T-cell (primary cell): ENCODE results near the gene LRRK1. TPM values are rescaled to one million over a fixed set of nuclear protein-coding genes. Genes with fewer than 3 reads are reported as not detected.

Experiments used
- ATAC-seq, 4 experiments: fragments of 200-7000 bp in 3 of 4; fragments of 150-1000 bp in 1 of 4; cut with Tn5 transposase; replicated peaks in 1 of 4; 1 replicate in 3 of 4; 2 replicates in 1 of 4; pipeline ENCODE4 v1.10.0; 2021; ENCODE audit warnings: moderate library complexity in 3 of 4, mild to moderate bottlenecking in 2 of 4, moderate number of reproducible peaks in 1 of 4
- CTCF ChIA-PET, 2 donors: fragments of 300-600 bp; sonication (Branson Sonifier 250); formaldehyde crosslinking; loops; one replicate each; lab custom pipeline; 2022; ENCODE audit warnings: antibody characterized with exemption in 2 of 2; lab: Charles Lee
- POLR2A ChIA-PET, 2 donors: fragments of 300-600 bp; sonication (Branson Sonifier 250); formaldehyde crosslinking; loops; one replicate each; lab custom pipeline; 2022; ENCODE audit warnings: antibody characterized with exemption in 2 of 2; lab: Charles Lee
- DNase-seq, 35 experiments: peaks; one replicate each; pipeline versions ENCODE4 v3.0.0 to v3.0.0-alpha.2; 2013 to 2023
- H3K27ac ChIP-seq: one replicate; pipeline ENCODE4 v1.5.1; 2013; ENCODE audit warnings: low read length
- H3K27me3 ChIP-seq, 2 experiments: replicated peaks in 1 of 2; 1 replicate in 1 of 2; 2 replicates in 1 of 2; pipeline versions ENCODE4 v1.6.1 to v1.7.0; 2013; ENCODE audit warnings: low read length in 1 of 2, mixed read lengths in 1 of 2; ENCODE audit not compliant: control insufficient read depth in 2 of 2, insufficient read depth in 2 of 2; ENCODE audit errors: extremely low read depth in 1 of 2
- H3K36me3 ChIP-seq, 2 donors: 1 replicate in 1 of 2; 2 replicates in 1 of 2; pipeline versions ENCODE4 v1.6.1 to v1.7.0; 2013; ENCODE audit warnings: low read length in 1 of 2; ENCODE audit not compliant: control insufficient read depth in 2 of 2, insufficient read depth in 1 of 2; ENCODE audit errors: extremely low read depth in 1 of 2
- H3K4me1 ChIP-seq, 2 experiments: 1 replicate in 1 of 2; 2 replicates in 1 of 2; pipeline versions ENCODE4 v1.6.1 to v1.7.0; 2013; ENCODE audit warnings: low read length in 2 of 2, mixed read lengths in 1 of 2; ENCODE audit not compliant: insufficient read depth in 2 of 2, control insufficient read depth in 1 of 2; ENCODE audit errors: extremely low read depth in 1 of 2
- H3K4me3 ChIP-seq, 2 donors: 1 replicate in 1 of 2; 2 replicates in 1 of 2; pipeline versions ENCODE4 v1.5.1 to v1.7.0; 2013; ENCODE audit warnings: mild to moderate bottlenecking in 2 of 2, low read length in 1 of 2, moderate library complexity in 1 of 2; ENCODE audit not compliant: control insufficient read depth in 1 of 2; ENCODE audit errors: extremely low read depth in 1 of 2
- H3K9me3 ChIP-seq: 2 replicates; pipeline ENCODE4 v1.7.0; 2013
- H3K27ac Mint-ChIP-seq, 2 donors: one replicate each; pipeline ENCODE4 v1.8.0; 2020 to 2021; ENCODE audit warnings: mild to moderate bottlenecking in 2 of 2, mixed read lengths in 2 of 2
- H3K27me3 Mint-ChIP-seq, 2 donors: one replicate each; pipeline ENCODE4 v1.8.0; 2021 to 2022; ENCODE audit warnings: mixed read lengths in 2 of 2
- H3K36me3 Mint-ChIP-seq: one replicate; pipeline ENCODE4 v1.8.0; 2021; ENCODE audit warnings: mixed read lengths
- H3K4me1 Mint-ChIP-seq, 3 donors: one replicate each; pipeline ENCODE4 v1.8.0; 2020 to 2022; ENCODE audit warnings: mixed read lengths in 3 of 3, mild to moderate bottlenecking in 1 of 3
- H3K4me3 Mint-ChIP-seq, 3 donors: one replicate each; pipeline ENCODE4 v1.8.0; 2020 to 2022; ENCODE audit warnings: mild to moderate bottlenecking in 3 of 3, mixed read lengths in 3 of 3, moderate library complexity in 3 of 3
- H3K9me3 Mint-ChIP-seq, 3 donors: one replicate each; pipeline ENCODE4 v1.8.0; 2020 to 2022; ENCODE audit warnings: mixed read lengths in 3 of 3
- WGBS: methylation state at CpG from one replicate; pipeline ENCODE4 v1.1.5; 2013; ENCODE audit warnings: missing lambda C conversion rate; ENCODE audit not compliant: insufficient coverage; 5-methylcytosine and 5-hydroxymethylcytosine counted together
- total RNA-seq, 35 experiments: library from RNA in 6 of 35; stranded (reverse) in 6 of 35; fragments of 120-200 nt in 1 of 35; gene quantifications; one replicate each; pipeline versions ENCODE4 v1.2.1 to v1.2.4 and lab custom pipeline; 2013 to 2026

The LRRK1 gene
- total RNA-seq, 5 donors from 2014 or later (not counting 1 experiment from before 2014, with no cell fraction given), result 1.1 to 2.0 (median 1.7) TPM

DNA sequence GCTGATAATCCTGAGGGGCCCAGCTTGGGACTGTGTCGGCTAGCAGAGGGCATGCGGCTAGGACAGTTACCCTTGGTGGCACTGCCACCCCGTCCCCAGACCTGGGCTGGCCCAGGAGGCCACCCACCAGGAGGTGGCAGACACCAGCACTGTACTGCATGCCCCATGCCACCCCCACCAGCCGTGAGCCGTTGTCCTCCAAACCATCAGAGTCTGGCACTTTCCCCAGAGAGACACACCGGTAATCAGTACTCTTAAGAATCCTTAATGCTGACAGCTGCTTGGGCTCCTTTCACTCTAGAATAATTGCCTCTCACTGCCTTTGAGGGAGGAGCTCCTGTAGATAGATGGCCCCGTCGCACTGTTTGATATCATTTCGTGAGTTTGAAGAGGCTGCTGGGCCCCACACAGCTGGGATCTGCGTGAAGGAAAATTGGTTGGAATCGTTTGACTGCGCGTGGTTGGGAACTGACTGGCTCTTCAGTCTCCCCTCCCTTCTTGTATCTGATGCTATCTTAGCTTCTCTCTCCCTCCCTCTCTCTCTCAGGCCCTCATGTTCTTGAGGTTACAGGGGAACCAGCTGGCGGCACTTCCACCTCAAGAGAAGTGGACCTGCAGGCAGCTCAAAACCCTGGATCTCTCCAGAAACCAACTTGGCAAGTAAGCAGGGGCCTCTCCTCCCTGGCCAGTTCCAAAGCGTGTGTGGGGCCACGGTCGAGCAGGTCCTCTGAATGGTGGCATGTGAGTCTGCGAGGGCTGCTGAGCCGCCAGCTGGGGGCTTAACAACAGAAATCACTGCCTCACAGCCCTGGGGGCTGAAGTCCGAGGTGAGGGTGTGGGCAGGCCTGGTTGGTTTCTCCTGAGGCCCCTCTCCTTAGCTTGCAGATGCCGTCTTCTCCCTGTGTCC lies 94.9 kb downstream of the LRRK1 start:
- H3K36me3 Mint-ChIP-seq, result no peaks in the 10 kb centered on the region
- Histone ChIP-seq H3K4me3 (no peak overlapping the region), H3K9me3 (no peaks in the 10 kb centered on the region), H3K27me3 (peaks cover 0 to 26% of the 10 kb centered on the region in 2 experiments), H3K4me1 (peaks cover 0 to 5% of the 10 kb centered on the region in 2 experiments), H3K27ac (no peak overlapping the region), H3K36me3 (no peaks in the 10 kb centered on the region)
- no peaks in the 10 kb centered on the region for H3K9me3 Mint-ChIP-seq
- ATAC-seq (no peak), DNase-seq (peak in 2 of 35 experiments; percentile 3 to 17)
- H3K4me3 Mint-ChIP-seq, result no peak overlapping the region
- no peak overlapping the region for H3K27ac Mint-ChIP-seq
- 75% methylated on average over 10 of the region's 21 CpGs for WGBS
- H3K4me1 Mint-ChIP-seq, result peaks cover 2 to 5% (median 3%) of the 10 kb centered on the region in 3 donors
- ChIA-PET POLR2A (no interaction called here), CTCF (interaction anchor here in 1 of 2 donors (0.5 to 0.6 kb wide), 2 partner anchors 239 to 274 kb away, joined by 3 read pairs; no protein-coding TSS in a partner anchor)
- H3K27me3 Mint-ChIP-seq, result peaks cover 0 to 8% of the 10 kb centered on the region in 2 donors

DNA sequence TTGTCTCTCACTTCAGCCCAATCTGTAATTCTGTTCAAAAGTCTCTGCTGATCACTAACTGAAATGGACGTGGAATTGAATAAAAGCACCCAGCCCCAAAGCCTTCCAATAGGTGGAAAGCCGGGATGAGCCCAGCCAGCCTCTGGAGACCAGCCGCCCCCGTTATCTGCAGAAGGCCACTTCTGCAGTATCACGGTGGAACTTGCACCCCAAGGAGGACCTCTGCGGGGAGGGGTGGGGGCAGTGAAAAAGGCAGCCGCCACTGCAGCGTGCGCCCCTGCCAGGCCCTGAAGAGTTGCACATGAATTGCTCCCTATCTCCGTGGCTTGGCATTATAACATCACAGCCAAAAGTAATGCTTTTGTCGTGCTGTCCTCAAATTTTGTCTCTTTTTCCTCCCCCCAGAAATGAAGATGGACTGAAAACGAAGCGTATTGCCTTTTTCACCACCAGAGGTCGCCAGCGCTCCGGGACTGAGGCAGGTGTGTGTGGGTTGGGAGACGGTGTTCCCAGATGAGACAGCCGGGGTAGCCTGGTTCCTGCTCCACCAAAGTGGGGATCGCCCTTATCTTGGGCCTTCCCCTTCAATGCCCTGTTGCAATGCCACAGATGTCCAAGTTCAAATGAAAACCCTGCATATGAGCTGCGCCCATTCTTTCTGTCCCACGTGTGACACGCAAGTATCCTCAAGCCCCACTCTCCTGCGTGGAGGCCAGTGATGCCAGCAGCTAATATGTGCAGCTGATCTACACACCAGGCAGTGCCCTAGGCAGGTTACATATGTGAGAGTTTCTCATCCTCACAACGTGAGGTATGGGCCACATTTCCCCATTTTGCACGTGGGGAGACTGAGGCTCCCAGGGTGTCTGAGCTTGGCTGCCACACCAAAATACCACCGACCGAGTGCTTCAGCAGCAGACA lies 96.0 kb downstream of the LRRK1 start:
- ATAC-seq (peak in 3 of 4 experiments; percentile 48 to 61 (median 54)), DNase-seq (peak in 34 of 35 experiments; percentile 16 to 78 (median 49))
- H3K27me3 Mint-ChIP-seq, result peaks cover 0 to 8% of the 10 kb centered on the region in 2 donors
- H3K4me3 Mint-ChIP-seq, result no peak overlapping the region
- H3K4me1 ChIP-seq, result peaks cover 0 to 5% of the 10 kb centered on the region in 2 experiments
- WGBS, result 57% methylated on average over 20 of the region's 27 CpGs
- no peaks in the 10 kb centered on the region for H3K36me3 ChIP-seq
- H3K9me3 Mint-ChIP-seq, result no peaks in the 10 kb centered on the region
- ChIA-PET POLR2A (no interaction called here), CTCF (interaction anchor here (0.6 to 1.3 kb wide), 4 partner anchors 8 to 243 kb away, joined by 3 to 6 read pairs (median 5); no protein-coding TSS in a partner anchor)
- H3K27me3 ChIP-seq, result peaks cover 0 to 26% of the 10 kb centered on the region in 2 experiments
- H3K4me1 Mint-ChIP-seq, result peaks cover 2 to 5% (median 3%) of the 10 kb centered on the region in 3 donors
- no peaks in the 10 kb centered on the region for H3K36me3 Mint-ChIP-seq
- no peak overlapping the region for H3K27ac ChIP-seq
- H3K9me3 ChIP-seq, result no peaks in the 10 kb centered on the region
- no peak overlapping the region for H3K4me3 ChIP-seq
- no peak overlapping the region for H3K27ac Mint-ChIP-seq

DNA sequence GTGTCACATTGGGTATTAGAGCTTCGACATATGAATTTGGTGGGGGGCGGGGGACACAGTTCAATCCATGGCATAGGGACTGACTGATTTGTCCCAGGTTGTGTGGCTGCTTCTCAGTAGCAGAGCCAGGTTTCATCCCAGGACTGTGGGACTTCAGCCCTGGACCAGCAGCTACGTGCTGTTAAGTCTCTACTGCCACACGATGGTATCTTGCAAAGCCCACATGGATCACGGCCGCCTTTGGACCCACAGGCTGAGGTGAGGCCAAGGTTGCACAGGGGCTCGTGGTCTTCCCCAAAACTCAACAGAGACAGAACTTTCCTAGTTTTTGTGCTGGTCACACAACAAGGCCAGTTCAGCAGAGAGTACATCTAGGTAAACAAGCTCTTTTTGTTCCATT lies 97.4 kb downstream of the LRRK1 start:
- Histone ChIP-seq H3K9me3 (no peaks in the 10 kb centered on the region), H3K4me3 (no peak overlapping the region), H3K27ac (no peak overlapping the region), H3K36me3 (no peaks in the 10 kb centered on the region), H3K27me3 (peaks cover 0 to 26% of the 10 kb centered on the region in 2 experiments), H3K4me1 (peaks cover 0 to 5% of the 10 kb centered on the region in 2 experiments)
- ATAC-seq (no peak), DNase-seq (peak in 1 of 35 experiments; percentile 10)
- H3K4me1 Mint-ChIP-seq, result peaks cover 2 to 5% (median 3%) of the 10 kb centered on the region in 3 donors
- H3K36me3 Mint-ChIP-seq, result no peaks in the 10 kb centered on the region
- no peak overlapping the region for H3K27ac Mint-ChIP-seq
- ChIA-PET POLR2A (interaction anchor here in 1 of 2 donors (0.7 kb wide), 1 partner anchor 24 kb away, joined by 3 read pairs; no protein-coding TSS in a partner anchor), CTCF (interaction anchor here (0.7 to 1.3 kb wide), 5 partner anchors 8 to 242 kb away, joined by 3 to 6 read pairs (median 3); no protein-coding TSS in a partner anchor)
- 84% methylated on average over 6 of the region's 7 CpGs for WGBS
- H3K9me3 Mint-ChIP-seq, result no peaks in the 10 kb centered on the region
- no peak overlapping the region for H3K4me3 Mint-ChIP-seq
- H3K27me3 Mint-ChIP-seq, result peaks cover 0 to 9% of the 10 kb centered on the region in 2 donors

DNA sequence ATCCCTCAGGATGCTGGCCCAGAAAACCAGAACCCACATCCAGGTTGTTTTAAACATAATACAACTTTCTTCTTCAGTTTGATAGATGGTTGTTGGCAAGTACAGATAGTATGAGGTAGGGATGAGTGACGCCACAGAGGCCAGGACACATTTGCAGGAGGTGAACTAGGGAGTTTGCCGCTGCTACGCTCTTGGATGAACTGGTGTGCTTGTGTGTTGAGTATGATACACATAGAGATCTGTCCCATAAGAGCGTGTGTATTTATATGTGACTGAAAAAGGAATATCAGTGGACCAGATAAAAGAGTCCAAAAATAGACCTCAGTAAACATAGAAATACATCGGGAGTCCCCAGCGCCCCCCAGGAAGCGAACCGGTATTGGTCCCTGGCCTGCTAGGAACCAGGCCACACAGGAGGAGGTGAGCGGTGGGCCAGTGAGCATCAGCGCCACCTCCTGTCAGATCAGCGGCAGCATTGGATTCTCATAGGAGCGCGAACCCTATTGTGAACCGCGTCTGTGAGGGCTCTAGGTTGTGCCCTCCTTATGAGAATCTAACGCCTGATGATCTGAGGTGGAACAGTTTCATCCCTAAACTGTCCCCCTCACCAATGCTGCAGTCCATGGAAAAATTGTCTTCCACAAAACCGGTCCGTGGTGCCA lies 98.1 kb downstream of the LRRK1 start:
- Mint-ChIP-seq H3K27me3 (peaks cover 2 to 9% of the 10 kb centered on the region in 2 donors), H3K27ac (no peak overlapping the region), H3K9me3 (no peaks in the 10 kb centered on the region), H3K4me3 (no peak overlapping the region), H3K36me3 (no peaks in the 10 kb centered on the region), H3K4me1 (peaks cover 2 to 5% (median 3%) of the 10 kb centered on the region in 3 donors)
- Histone ChIP-seq H3K27ac (no peak overlapping the region), H3K4me1 (peaks cover 0 to 5% of the 10 kb centered on the region in 2 experiments), H3K27me3 (peaks cover 0 to 26% of the 10 kb centered on the region in 2 experiments), H3K36me3 (no peaks in the 10 kb centered on the region), H3K4me3 (no peak overlapping the region), H3K9me3 (no peaks in the 10 kb centered on the region)
- DNase-seq (peak in 1 of 35 experiments; percentile 7), ATAC-seq (no peak)
- CTCF ChIA-PET, result interaction anchor here (0.7 to 1.0 kb wide), 2 partner anchors 9 to 10 kb away, joined by 3 read pairs; no protein-coding TSS in a partner anchor
- WGBS, result 83% methylated on average over 9 of the region's 18 CpGs
- POLR2A ChIA-PET, result interaction anchor here in 1 of 2 donors (0.7 kb wide), 1 partner anchor 24 kb away, joined by 3 read pairs; no protein-coding TSS in a partner anchor

DNA sequence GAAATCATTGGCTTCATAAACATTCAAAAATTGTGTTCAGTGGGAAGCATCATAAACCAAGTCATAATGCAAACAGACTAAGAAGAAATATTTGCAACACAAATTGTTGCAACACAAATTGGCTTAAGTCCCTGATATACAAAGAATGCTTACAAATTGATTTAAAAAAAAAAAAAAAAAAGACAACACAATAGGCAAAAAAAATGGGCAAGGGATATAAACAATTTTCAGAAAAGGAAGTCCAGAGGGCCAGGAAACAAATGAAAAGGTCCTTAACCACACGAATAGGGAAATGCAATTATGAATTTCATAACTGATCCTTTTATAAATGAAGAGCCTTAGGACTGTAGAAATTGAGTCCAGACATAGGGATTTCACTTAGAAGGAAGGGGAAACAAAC lies 98.9 kb downstream of the LRRK1 start:
- no peaks in the 10 kb centered on the region for H3K36me3 Mint-ChIP-seq
- peaks cover 0 to 5% of the 10 kb centered on the region in 2 experiments for H3K4me1 ChIP-seq
- no peaks in the 10 kb centered on the region for H3K9me3 ChIP-seq
- no peak overlapping the region for H3K4me3 Mint-ChIP-seq
- DNase-seq, result no peak
- H3K36me3 ChIP-seq, result no peaks in the 10 kb centered on the region
- ATAC-seq, result no peak
- H3K4me1 Mint-ChIP-seq, result peaks cover 2 to 5% (median 3%) of the 10 kb centered on the region in 3 donors
- ChIA-PET POLR2A (no interaction called here), CTCF (interaction anchor here in 1 of 2 donors (3.8 kb wide), 1 partner anchor 10 kb away, joined by 12 read pairs; no protein-coding TSS in a partner anchor)
- no peak overlapping the region for H3K27ac ChIP-seq
- no peak overlapping the region for H3K27ac Mint-ChIP-seq
- H3K27me3 ChIP-seq, result peaks cover 0 to 20% of the 10 kb centered on the region in 2 experiments
- no CpG with 5 or more reads among the region's 1 CpG for whole genome bisulfite sequencing
- H3K27me3 Mint-ChIP-seq, result peaks cover 3 to 9% of the 10 kb centered on the region in 2 donors
- H3K9me3 Mint-ChIP-seq, result no peaks in the 10 kb centered on the region
- no peak overlapping the region for H3K4me3 ChIP-seq
